H9 (cell line): ENCODE measurements around the gene A1BG. TPM values are rescaled to one million over a fixed set of nuclear protein-coding genes. Genes with fewer than 3 reads are reported as not detected.

Experiments
- DNase-seq: peaks from one replicate; pipeline ENCODE4 v3.0.0-alpha.2; 2017
- H2AFZ ChIP-seq: one replicate; pipeline ENCODE4 v1.6.1; 2013; ENCODE audit warnings: mild to moderate bottlenecking, low read length, control low read depth, moderate library complexity
- H2AK5ac ChIP-seq: 2 replicates; pipeline ENCODE4 v1.6.1; 2013; ENCODE audit warnings: low read length, control low read depth, mixed read lengths; ENCODE audit not compliant: insufficient read length
- H2BK120ac ChIP-seq: one replicate; pipeline ENCODE4 v1.6.1; 2013; ENCODE audit warnings: low read depth, mild to moderate bottlenecking, low read length, control low read depth, inconsistent platforms; ENCODE audit not compliant: poor library complexity, severe bottlenecking
- H2BK12ac ChIP-seq: 2 replicates; pipeline ENCODE4 v1.6.1; 2013; ENCODE audit warnings: low read length, control low read depth, mixed read lengths, low read depth; ENCODE audit not compliant: insufficient read length
- H2BK15ac ChIP-seq: 2 replicates; pipeline ENCODE4 v1.6.1; 2013; ENCODE audit warnings: low read depth, low read length, control low read depth
- H2BK20ac ChIP-seq: one replicate; pipeline ENCODE4 v1.6.1; 2013; ENCODE audit warnings: low read depth, mild to moderate bottlenecking, low read length, control low read depth, inconsistent platforms; ENCODE audit not compliant: poor library complexity, severe bottlenecking
- H2BK5ac ChIP-seq: 2 replicates; pipeline ENCODE4 v1.6.1; 2013; ENCODE audit warnings: low read length, control low read depth, mixed read lengths; ENCODE audit not compliant: insufficient read length
- H3K14ac ChIP-seq: 2 replicates; pipeline ENCODE4 v1.6.1; 2013; ENCODE audit warnings: low read length, control low read depth; ENCODE audit not compliant: insufficient read depth
- H3K18ac ChIP-seq: 2 replicates; pipeline ENCODE4 v1.6.1; 2013; ENCODE audit warnings: low read depth, mild to moderate bottlenecking, mixed read lengths, low read length, control low read depth; ENCODE audit not compliant: insufficient read length
- H3K23ac ChIP-seq: 2 replicates; pipeline ENCODE4 v1.6.1; 2013; ENCODE audit warnings: low read length, control low read depth, mixed read lengths, low read depth; ENCODE audit not compliant: insufficient read length
- H3K23me2 ChIP-seq: 2 replicates; pipeline ENCODE4 v1.6.1; 2013; ENCODE audit warnings: low read depth, mild to moderate bottlenecking, mixed read lengths, low read length, control low read depth; ENCODE audit not compliant: insufficient read length, poor library complexity, severe bottlenecking
- H3K27ac ChIP-seq: 2 replicates; pipeline ENCODE4 v1.5.1; 2013; ENCODE audit warnings: low read length, control low read depth, mixed read lengths, low read depth; ENCODE audit not compliant: insufficient read length
- H3K27me3 ChIP-seq: 2 replicates; pipeline ENCODE4 v1.6.1; 2013; ENCODE audit warnings: low read length, control low read depth, inconsistent platforms; ENCODE audit not compliant: insufficient read depth
- H3K4ac ChIP-seq: 2 replicates; pipeline ENCODE4 v1.6.1; 2013; ENCODE audit warnings: low read depth, mild to moderate bottlenecking, control low read depth, inconsistent platforms, low read length, moderate library complexity
- H3K4me1 ChIP-seq: 2 replicates; pipeline ENCODE4 v1.6.1; 2013; ENCODE audit warnings: low read length, control low read depth, inconsistent platforms; ENCODE audit not compliant: insufficient read depth
- H3K4me2 ChIP-seq: 2 replicates; pipeline ENCODE4 v1.6.1; 2013; ENCODE audit warnings: low read length, control low read depth, mixed read lengths; ENCODE audit not compliant: insufficient read length, insufficient read depth
- H3K56ac ChIP-seq: 2 replicates; pipeline ENCODE4 v1.6.1; 2013; ENCODE audit warnings: low read depth, mild to moderate bottlenecking, mixed read lengths, low read length, control low read depth; ENCODE audit not compliant: insufficient read length
- H3K79me1 ChIP-seq: 2 replicates; pipeline ENCODE4 v1.6.1; 2013; ENCODE audit warnings: low read depth, mild to moderate bottlenecking, moderate library complexity, low read length, control low read depth, inconsistent platforms; ENCODE audit not compliant: insufficient read depth, poor library complexity, severe bottlenecking
- H3K79me2 ChIP-seq: 2 replicates; pipeline ENCODE4 v1.6.1; 2013; ENCODE audit warnings: low read length, control low read depth, inconsistent platforms; ENCODE audit not compliant: insufficient read depth
- H3K9ac ChIP-seq: 2 replicates; pipeline ENCODE4 v1.6.1; 2013; ENCODE audit warnings: low read length, control low read depth, mixed read lengths; ENCODE audit not compliant: insufficient read length; ENCODE audit errors: extremely low read depth
- H3K9me3 ChIP-seq: one replicate; pipeline ENCODE4 v1.6.1; 2013; ENCODE audit warnings: low read depth, low read length, inconsistent platforms; ENCODE audit not compliant: control insufficient read depth
- H3T11ph ChIP-seq: one replicate; pipeline ENCODE4 v1.6.1; 2013; ENCODE audit warnings: mild to moderate bottlenecking, low read length, control low read depth, inconsistent platforms
- H4K20me1 ChIP-seq: one replicate; pipeline ENCODE4 v1.6.1; 2013; ENCODE audit not compliant: control insufficient read depth, insufficient read length, insufficient read depth
- H4K5ac ChIP-seq: 2 replicates; pipeline ENCODE4 v1.6.1; 2013; ENCODE audit warnings: low read depth, mild to moderate bottlenecking, mixed read lengths, low read length, control low read depth; ENCODE audit not compliant: insufficient read length
- H4K8ac ChIP-seq: replicated peaks from 2 replicates; pipeline ENCODE4 v1.6.1; 2013; ENCODE audit warnings: low read length, control low read depth, mixed read lengths, low read depth; ENCODE audit not compliant: insufficient read length
- H4K91ac ChIP-seq: 2 replicates; pipeline ENCODE4 v1.6.1; 2013; ENCODE audit warnings: low read depth, mild to moderate bottlenecking, moderate library complexity, mixed read lengths, low read length, control low read depth; ENCODE audit not compliant: insufficient read length
- H3K27ac Mint-ChIP-seq, 3 experiments: 2 replicates in 2 of 3; 3 replicates in 1 of 3; pipeline ENCODE4 v1.8.0; 2020 to 2021; ENCODE audit warnings: mixed read lengths in 3 of 3, mild to moderate bottlenecking in 1 of 3, moderate library complexity in 1 of 3
- H3K27me3 Mint-ChIP-seq: 2 replicates; pipeline ENCODE4 v1.8.0; 2021; ENCODE audit warnings: low read depth, mild to moderate bottlenecking, moderate library complexity, mixed read lengths
- H3K36me3 Mint-ChIP-seq, 3 experiments: 2 replicates in 2 of 3; 3 replicates in 1 of 3; pipeline ENCODE4 v1.8.0; 2020 to 2021; ENCODE audit warnings: low read depth in 3 of 3, mixed read lengths in 3 of 3; ENCODE audit not compliant: insufficient read depth in 1 of 3
- H3K4me1 Mint-ChIP-seq, 2 experiments: 2 replicates each; pipeline ENCODE4 v1.8.0; 2020; ENCODE audit warnings: mixed read lengths in 2 of 2
- H3K4me3 Mint-ChIP-seq, 2 experiments: 2 replicates in 1 of 2; 3 replicates in 1 of 2; pipeline ENCODE4 v1.8.0; 2020 to 2021; ENCODE audit warnings: mild to moderate bottlenecking in 2 of 2, mixed read lengths in 2 of 2, moderate library complexity in 1 of 2
- H3K9me3 Mint-ChIP-seq, 2 experiments: 2 replicates in 1 of 2; 3 replicates in 1 of 2; pipeline ENCODE4 v1.8.0; 2020; ENCODE audit warnings: mild to moderate bottlenecking in 2 of 2, mixed read lengths in 2 of 2, moderate library complexity in 1 of 2
- WGBS: extraction: QIAGEN DNeasy Blood & Tissue Kit; methylation state at CpG from one replicate; pipeline ENCODE4 v1.1.7; 2013; ENCODE audit warnings: missing lambda C conversion rate, low lambda C conversion rate, mixed read lengths; ENCODE audit not compliant: insufficient read length; ENCODE audit errors: extremely low coverage; 5-methylcytosine and 5-hydroxymethylcytosine counted together
- total RNA-seq: library from RNA; stranded (reverse); gene quantifications from 2 replicates; pipeline ENCODE4 v1.2.1, GENCODE V29; 2021
- TF ChIP-seq, protein P1 (sequence below): fragments of 200-600 bp; sonication (generic); conservative IDR thresholded peaks from 3 replicates; pipeline ENCODE4 v1.8.0; 2021; ENCODE audit warnings: antibody characterized with exemption, mild to moderate bottlenecking

Gene A1BG
- total RNA-seq, 1 experiment from 2014 or later, result 17.4 TPM

DNA sequence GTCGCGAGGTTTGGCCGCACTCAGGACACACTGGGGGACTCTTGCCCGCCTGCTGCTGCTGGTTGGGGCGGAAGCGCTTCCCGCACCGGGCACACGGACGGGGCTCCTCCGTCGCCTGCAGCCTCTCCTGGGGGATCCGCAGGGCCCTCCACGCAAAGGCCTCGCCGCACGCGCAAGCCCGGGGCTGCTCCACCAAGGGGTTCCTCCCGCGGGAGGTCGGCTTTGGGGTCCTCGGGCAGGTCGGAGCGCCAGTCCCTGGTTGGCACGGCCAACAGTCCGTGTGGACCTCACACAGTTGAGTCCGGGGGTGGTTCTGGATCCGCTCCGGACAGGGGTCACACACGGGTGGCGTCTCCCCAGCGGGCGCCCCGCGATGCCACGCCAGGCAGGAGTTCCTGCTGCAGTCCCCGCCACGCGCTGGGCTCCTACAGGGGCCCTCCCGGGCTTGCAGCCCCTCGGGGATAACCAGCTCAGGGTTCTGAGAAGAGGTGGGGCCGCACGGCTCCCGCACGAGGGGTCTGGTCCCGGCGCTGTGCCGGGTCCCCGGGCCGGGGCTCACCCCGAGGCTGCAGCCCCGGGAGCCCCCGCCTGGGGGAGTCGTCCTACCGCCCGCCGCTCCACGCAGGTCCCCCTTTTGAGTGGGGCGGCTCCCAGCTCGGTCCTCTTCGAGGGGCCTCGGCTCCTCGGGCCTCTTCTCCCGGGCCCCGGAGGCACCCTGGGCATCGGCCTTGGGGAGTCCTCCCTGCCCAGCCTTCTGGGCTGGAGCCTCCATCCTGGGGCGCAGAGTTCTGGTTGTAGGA is 15.5 kb upstream of the A1BG start:
- Mint-ChIP-seq H3K4me3 (no peak overlapping the region), H3K36me3 (peaks cover 0 to 5% (median 0%) of the 10 kb centered on the region in 3 experiments; a peak in 2 of 7 replicates), H3K27ac (no peak overlapping the region), H3K4me1 (no peaks in the 10 kb centered on the region), H3K27me3 (no peaks in the 10 kb centered on the region), H3K9me3 (no peaks in the 10 kb centered on the region)
- no CpG with 5 or more reads among the region's 68 CpGs for WGBS
- no peaks in the 10 kb centered on the region for H3K79me1 ChIP-seq
- H4K20me1 ChIP-seq, result no peaks in the 10 kb centered on the region
- H3K9me3 ChIP-seq, result no peaks in the 10 kb centered on the region
- no peak overlapping the region for H2BK20ac ChIP-seq
- no peak overlapping the region for H3T11ph ChIP-seq
- no peak overlapping the region for H2BK5ac ChIP-seq
- H3K27ac ChIP-seq, result no peak overlapping the region
- no peak overlapping the region for H4K8ac ChIP-seq
- H3K56ac ChIP-seq, result no peak overlapping the region
- no peak overlapping the region for H2BK15ac ChIP-seq
- no peak overlapping the region for H3K4ac ChIP-seq
- H3K23ac ChIP-seq, result no peak overlapping the region
- H2AK5ac ChIP-seq, result no peak overlapping the region
- TF ChIP-seq, protein P1, sequence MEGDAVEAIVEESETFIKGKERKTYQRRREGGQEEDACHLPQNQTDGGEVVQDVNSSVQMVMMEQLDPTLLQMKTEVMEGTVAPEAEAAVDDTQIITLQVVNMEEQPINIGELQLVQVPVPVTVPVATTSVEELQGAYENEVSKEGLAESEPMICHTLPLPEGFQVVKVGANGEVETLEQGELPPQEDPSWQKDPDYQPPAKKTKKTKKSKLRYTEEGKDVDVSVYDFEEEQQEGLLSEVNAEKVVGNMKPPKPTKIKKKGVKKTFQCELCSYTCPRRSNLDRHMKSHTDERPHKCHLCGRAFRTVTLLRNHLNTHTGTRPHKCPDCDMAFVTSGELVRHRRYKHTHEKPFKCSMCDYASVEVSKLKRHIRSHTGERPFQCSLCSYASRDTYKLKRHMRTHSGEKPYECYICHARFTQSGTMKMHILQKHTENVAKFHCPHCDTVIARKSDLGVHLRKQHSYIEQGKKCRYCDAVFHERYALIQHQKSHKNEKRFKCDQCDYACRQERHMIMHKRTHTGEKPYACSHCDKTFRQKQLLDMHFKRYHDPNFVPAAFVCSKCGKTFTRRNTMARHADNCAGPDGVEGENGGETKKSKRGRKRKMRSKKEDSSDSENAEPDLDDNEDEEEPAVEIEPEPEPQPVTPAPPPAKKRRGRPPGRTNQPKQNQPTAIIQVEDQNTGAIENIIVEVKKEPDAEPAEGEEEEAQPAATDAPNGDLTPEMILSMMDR, result no peak
- H4K5ac ChIP-seq, result no peak overlapping the region
- no peak overlapping the region for H3K14ac ChIP-seq
- no peaks in the 10 kb centered on the region for H3K79me2 ChIP-seq
- no peak overlapping the region for H3K18ac ChIP-seq
- DNase-seq, result peak; percentile 31
- no peak overlapping the region for H2AFZ ChIP-seq
- no peak overlapping the region for H2BK120ac ChIP-seq
- H4K91ac ChIP-seq, result no peak overlapping the region
- no peak overlapping the region for H2BK12ac ChIP-seq
- H3K9ac ChIP-seq, result no peak overlapping the region
- H3K4me2 ChIP-seq, result no peak overlapping the region
- H3K4me1 ChIP-seq, result no peaks in the 10 kb centered on the region
- no peaks in the 10 kb centered on the region for H3K23me2 ChIP-seq
- H3K27me3 ChIP-seq, result no peaks in the 10 kb centered on the region
